ENCODE measurements around the gene MEIS1. TPM values are rescaled to one million over a fixed set of nuclear protein-coding genes. Genes with fewer than 3 reads are reported as not detected.

The MEIS1 gene
- total RNA-seq, 1 experiment from 2014 or later: 0.66 TPM

DNA sequence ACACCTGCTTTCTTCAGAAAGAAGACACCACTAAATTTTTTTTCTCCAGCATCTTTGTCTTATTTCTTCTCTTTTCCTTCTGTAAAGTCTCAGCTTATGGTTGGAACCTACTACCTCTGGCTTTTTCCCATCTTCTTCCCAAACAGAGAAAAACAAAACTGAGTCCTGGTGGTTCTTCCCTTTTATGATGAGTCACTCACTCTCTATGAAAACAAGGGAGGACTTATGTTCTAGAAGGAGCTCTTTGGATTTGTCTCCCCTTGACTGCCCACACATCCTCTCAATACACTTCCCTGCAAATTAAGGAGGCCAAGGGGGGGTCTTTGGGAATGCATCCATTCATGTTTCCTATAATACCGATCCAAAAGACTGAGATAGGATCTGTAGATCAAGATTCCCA is 22.1 kb upstream of the MEIS1 start:
- Histone ChIP-seq H3K79me1 (ENCODE audit: insufficient read depth, low read depth, low read length, poor library complexity, severe bottlenecking) (no peaks in the 10 kb centered on the region), H2AFZ (ENCODE audit: low read length) (no peak overlapping the region), H3K9ac (ENCODE audit: extremely low read depth, insufficient read length, low read length) (no peak overlapping the region), H3K4me2 (ENCODE audit: insufficient read depth, insufficient read length, low read length) (no peak overlapping the region), H3K79me2 (ENCODE audit: insufficient read depth, low read length) (no peaks in the 10 kb centered on the region), H3K27ac (ENCODE audit: insufficient read length, low read depth, low read length) (no peak overlapping the region), H2BK20ac (ENCODE audit: low read depth, low read length, poor library complexity, severe bottlenecking) (no peak overlapping the region), H3K56ac (ENCODE audit: insufficient read length, low read depth, low read length) (no peak overlapping the region), H2AK5ac (ENCODE audit: insufficient read length, low read length) (no peak overlapping the region), H3K4me1 (ENCODE audit: insufficient read depth, low read length) (peaks cover 2% of the 10 kb centered on the region; the same call in 1 of the 2 replicates), H3K14ac (ENCODE audit: insufficient read depth, low read length) (no peak overlapping the region), H2BK120ac (ENCODE audit: low read depth, low read length, poor library complexity, severe bottlenecking) (no peak overlapping the region), H3K27me3 (ENCODE audit: insufficient read depth, low read length) (no peaks in the 10 kb centered on the region), H3K4ac (ENCODE audit: low read depth, low read length) (no peak overlapping the region), H3K18ac (ENCODE audit: insufficient read length, low read depth, low read length) (no peak overlapping the region), H4K5ac (ENCODE audit: insufficient read length, low read depth, low read length) (no peak overlapping the region), H3K23ac (ENCODE audit: insufficient read length, low read depth, low read length) (no peak overlapping the region), H3K9me3 (ENCODE audit: control insufficient read depth, low read depth, low read length) (no peaks in the 10 kb centered on the region), H4K20me1 (ENCODE audit: control insufficient read depth, insufficient read depth, insufficient read length) (no peaks in the 10 kb centered on the region), H2BK15ac (ENCODE audit: low read depth, low read length) (no peak overlapping the region), H4K91ac (ENCODE audit: insufficient read length, low read depth, low read length) (no peak overlapping the region), H2BK12ac (ENCODE audit: insufficient read length, low read depth, low read length) (no peak overlapping the region), H3K23me2 (ENCODE audit: insufficient read length, low read depth, low read length, poor library complexity, severe bottlenecking) (no peaks in the 10 kb centered on the region), H4K8ac (replicated peaks; ENCODE audit: insufficient read length, low read depth, low read length) (no peak overlapping the region), H3T11ph (ENCODE audit: low read length) (no peak overlapping the region), H2BK5ac (ENCODE audit: insufficient read length, low read length) (no peak overlapping the region)
- no peaks in the 10 kb centered on the region for H3K27me3 Mint-ChIP-seq (ENCODE audit: low read depth)
- WGBS (ENCODE audit: extremely low coverage, insufficient read length, low lambda C conversion rate): no CpG with 5 or more reads among the region's 1 CpG
- no peak for TF ChIP-seq CTCF (conservative IDR thresholded peaks at IDR 0.05)
- no peak for DNase-seq
- no peak overlapping the region for H3K4me3 Mint-ChIP-seq
- no peaks in the 10 kb centered on the region for H3K36me3 Mint-ChIP-seq (ENCODE audit: insufficient read depth in 1 of 3, low read depth in 3 of 3)
- no peak overlapping the region for H3K27ac Mint-ChIP-seq
- peaks cover 6 to 11% of the 10 kb centered on the region in 2 experiments for H3K4me1 Mint-ChIP-seq
- H3K9me3 Mint-ChIP-seq: no peaks in the 10 kb centered on the region

Measured in H9 (cell line).